ENCODE results near the gene ZNF774.

The ZNF774 gene

DNA sequence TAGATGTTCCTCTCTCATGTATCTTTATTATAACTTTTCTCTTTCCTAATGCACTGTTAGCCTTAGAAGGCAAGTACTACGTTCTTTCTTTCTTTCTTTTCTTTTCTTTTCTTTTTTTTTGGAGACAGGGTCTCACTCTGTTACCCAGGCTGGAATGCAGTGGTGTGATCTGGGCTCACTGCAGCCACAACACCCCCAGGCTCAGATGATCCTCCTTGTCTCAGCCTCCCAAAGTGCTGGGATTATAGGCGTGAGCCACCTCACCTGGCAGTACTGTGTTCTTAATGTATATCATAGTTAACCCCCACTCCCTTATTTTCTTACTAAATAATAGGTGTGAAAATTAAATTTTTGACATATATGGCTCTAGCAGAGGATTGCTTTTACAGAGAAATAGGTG lies 59.1 kb downstream of the ZNF774 start:
- Histone ChIP-seq H3K4me3 (no peak overlapping the region), H3K27ac (no peak overlapping the region), H3K4me2 (no peak overlapping the region), H3K27me3 (no peaks in the 10 kb centered on the region), H3K36me3 (peaks cover 34% of the 10 kb centered on the region), H3K9me3 (peaks cover 42% of the 10 kb centered on the region), H3K4me1 (peaks cover 27% of the 10 kb centered on the region), H4K20me1 (peaks cover 39% of the 10 kb centered on the region), H3K9ac (no peak overlapping the region)
- no peak for TF ChIP-seq Cebpa-rat (IDR thresholded peaks at IDR 0.05)
